ENCODE data around the gene CZIB. TPM values are rescaled to one million over a fixed set of nuclear protein-coding genes. Genes with fewer than 3 reads are reported as not detected.

Gene CZIB
- total and polyA plus RNA-seq, 2 of the 13 experiments (the other 11 are each of a cell fraction or from before 2014, with no cell fraction given): 49.2 to 67.0 TPM

DNA sequence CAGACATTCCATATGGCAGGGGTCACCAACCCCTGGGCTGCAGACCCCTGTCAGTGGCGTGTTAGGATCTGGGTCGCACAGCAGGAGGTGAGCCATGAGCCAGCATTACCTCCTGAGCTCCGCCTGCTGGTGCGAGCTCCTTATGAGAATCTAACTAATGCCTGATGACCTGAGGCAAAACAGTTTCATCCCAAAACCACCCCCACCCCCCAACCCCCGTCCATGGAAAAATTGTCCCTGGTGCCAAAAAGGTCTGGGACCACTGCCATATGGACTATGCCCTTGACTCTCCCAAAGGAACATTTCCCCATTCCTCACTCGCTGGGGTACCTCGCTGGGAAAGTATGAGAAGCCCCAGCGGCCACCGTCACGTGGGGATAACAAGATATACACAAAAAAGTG, 30.2 kb downstream of the CZIB start (continued):
- TF ChIP-seq, protein P1, sequence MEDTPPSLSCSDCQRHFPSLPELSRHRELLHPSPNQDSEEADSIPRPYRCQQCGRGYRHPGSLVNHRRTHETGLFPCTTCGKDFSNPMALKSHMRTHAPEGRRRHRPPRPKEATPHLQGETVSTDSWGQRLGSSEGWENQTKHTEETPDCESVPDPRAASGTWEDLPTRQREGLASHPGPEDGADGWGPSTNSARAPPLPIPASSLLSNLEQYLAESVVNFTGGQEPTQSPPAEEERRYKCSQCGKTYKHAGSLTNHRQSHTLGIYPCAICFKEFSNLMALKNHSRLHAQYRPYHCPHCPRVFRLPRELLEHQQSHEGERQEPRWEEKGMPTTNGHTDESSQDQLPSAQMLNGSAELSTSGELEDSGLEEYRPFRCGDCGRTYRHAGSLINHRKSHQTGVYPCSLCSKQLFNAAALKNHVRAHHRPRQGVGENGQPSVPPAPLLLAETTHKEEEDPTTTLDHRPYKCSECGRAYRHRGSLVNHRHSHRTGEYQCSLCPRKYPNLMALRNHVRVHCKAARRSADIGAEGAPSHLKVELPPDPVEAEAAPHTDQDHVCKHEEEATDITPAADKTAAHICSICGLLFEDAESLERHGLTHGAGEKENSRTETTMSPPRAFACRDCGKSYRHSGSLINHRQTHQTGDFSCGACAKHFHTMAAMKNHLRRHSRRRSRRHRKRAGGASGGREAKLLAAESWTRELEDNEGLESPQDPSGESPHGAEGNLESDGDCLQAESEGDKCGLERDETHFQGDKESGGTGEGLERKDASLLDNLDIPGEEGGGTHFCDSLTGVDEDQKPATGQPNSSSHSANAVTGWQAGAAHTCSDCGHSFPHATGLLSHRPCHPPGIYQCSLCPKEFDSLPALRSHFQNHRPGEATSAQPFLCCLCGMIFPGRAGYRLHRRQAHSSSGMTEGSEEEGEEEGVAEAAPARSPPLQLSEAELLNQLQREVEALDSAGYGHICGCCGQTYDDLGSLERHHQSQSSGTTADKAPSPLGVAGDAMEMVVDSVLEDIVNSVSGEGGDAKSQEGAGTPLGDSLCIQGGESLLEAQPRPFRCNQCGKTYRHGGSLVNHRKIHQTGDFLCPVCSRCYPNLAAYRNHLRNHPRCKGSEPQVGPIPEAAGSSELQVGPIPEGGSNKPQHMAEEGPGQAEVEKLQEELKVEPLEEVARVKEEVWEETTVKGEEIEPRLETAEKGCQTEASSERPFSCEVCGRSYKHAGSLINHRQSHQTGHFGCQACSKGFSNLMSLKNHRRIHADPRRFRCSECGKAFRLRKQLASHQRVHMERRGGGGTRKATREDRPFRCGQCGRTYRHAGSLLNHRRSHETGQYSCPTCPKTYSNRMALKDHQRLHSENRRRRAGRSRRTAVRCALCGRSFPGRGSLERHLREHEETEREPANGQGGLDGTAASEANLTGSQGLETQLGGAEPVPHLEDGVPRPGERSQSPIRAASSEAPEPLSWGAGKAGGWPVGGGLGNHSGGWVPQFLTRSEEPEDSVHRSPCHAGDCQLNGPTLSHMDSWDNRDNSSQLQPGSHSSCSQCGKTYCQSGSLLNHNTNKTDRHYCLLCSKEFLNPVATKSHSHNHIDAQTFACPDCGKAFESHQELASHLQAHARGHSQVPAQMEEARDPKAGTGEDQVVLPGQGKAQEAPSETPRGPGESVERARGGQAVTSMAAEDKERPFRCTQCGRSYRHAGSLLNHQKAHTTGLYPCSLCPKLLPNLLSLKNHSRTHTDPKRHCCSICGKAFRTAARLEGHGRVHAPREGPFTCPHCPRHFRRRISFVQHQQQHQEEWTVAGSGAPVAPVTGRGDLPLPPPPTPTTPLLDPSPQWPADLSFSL (CRISPR knock-in tag; IDR thresholded peaks at IDR 0.05): no peak
- TF ChIP-seq ZNF256 (CRISPR knock-in tag; conservative IDR thresholded peaks at IDR 0.05) (no peak), ZBTB42 (CRISPR knock-in tag; IDR thresholded peaks at IDR 0.05) (no peak), ZNF567 (CRISPR knock-in tag; IDR thresholded peaks at IDR 0.05; ENCODE audit: borderline replicate concordance) (no peak), ZIK1 (CRISPR knock-in tag; IDR thresholded peaks at IDR 0.05; ENCODE audit: borderline replicate concordance, low read depth) (no peak), NFRKB (IDR thresholded peaks at IDR 0.05) (no peak), SRSF1 (optimal IDR thresholded peaks at IDR 0.05; ENCODE audit: low read depth, low read length) (no peak), ELF1 (CRISPR knock-in tag; IDR thresholded peaks at IDR 0.05) (no peak), PHF21A (CRISPR knock-in tag; IDR thresholded peaks at IDR 0.05) (peak; percentile 44; the same call in 1 of the 2 replicates), ZNF83 (CRISPR knock-in tag; IDR thresholded peaks at IDR 0.05; ENCODE audit: borderline replicate concordance) (no peak), NCOA1 (CRISPR knock-in tag; IDR thresholded peaks at IDR 0.05) (no peak), CREM (IDR thresholded peaks at IDR 0.05) (no peak), CREM (CRISPR knock-in tag; IDR thresholded peaks at IDR 0.05) (no peak), ZNF598 (CRISPR knock-in tag; IDR thresholded peaks at IDR 0.05; ENCODE audit: borderline replicate concordance) (no peak)
- TF ChIP-seq, protein P2, sequence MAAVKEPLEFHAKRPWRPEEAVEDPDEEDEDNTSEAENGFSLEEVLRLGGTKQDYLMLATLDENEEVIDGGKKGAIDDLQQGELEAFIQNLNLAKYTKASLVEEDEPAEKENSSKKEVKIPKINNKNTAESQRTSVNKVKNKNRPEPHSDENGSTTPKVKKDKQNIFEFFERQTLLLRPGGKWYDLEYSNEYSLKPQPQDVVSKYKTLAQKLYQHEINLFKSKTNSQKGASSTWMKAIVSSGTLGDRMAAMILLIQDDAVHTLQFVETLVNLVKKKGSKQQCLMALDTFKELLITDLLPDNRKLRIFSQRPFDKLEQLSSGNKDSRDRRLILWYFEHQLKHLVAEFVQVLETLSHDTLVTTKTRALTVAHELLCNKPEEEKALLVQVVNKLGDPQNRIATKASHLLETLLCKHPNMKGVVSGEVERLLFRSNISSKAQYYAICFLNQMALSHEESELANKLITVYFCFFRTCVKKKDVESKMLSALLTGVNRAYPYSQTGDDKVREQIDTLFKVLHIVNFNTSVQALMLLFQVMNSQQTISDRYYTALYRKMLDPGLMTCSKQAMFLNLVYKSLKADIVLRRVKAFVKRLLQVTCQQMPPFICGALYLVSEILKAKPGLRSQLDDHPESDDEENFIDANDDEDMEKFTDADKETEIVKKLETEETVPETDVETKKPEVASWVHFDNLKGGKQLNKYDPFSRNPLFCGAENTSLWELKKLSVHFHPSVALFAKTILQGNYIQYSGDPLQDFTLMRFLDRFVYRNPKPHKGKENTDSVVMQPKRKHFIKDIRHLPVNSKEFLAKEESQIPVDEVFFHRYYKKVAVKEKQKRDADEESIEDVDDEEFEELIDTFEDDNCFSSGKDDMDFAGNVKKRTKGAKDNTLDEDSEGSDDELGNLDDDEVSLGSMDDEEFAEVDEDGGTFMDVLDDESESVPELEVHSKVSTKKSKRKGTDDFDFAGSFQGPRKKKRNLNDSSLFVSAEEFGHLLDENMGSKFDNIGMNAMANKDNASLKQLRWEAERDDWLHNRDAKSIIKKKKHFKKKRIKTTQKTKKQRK (IDR thresholded peaks at IDR 0.05; ENCODE audit: low read length): no peak
- TF ChIP-seq, protein P3, sequence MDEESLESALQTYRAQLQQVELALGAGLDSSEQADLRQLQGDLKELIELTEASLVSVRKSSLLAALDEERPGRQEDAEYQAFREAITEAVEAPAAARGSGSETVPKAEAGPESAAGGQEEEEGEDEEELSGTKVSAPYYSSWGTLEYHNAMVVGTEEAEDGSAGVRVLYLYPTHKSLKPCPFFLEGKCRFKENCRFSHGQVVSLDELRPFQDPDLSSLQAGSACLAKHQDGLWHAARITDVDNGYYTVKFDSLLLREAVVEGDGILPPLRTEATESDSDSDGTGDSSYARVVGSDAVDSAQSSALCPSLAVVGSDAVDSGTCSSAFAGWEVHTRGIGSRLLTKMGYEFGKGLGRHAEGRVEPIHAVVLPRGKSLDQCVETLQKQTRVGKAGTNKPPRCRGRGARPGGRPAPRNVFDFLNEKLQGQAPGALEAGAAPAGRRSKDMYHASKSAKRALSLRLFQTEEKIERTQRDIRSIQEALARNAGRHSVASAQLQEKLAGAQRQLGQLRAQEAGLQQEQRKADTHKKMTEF (CRISPR knock-in tag; IDR thresholded peaks at IDR 0.05): 0 out of 2 replicates have a peak, but pooled peaks have one; percentile 20

Data from HepG2 (cell line).